Measurements from ENCODE around the gene BRINP3.

Gene BRINP3

DNA sequence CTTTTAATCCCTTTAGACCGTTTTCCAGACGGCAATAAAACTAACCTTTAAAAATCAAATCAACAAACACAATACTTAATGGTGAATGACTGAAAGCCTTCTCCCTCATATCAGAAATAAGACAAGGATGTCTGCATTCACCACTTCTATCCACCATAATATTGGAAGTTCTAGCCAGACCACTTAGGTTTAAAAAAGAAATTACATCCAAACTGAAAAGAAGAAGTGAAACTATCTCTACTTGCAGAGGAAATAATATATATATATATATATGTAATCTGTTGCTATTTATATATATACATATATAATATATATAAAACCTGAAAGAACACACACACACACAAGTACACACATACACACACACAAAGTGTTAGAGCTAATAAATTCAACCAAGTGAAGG is 100.4 kb downstream of the BRINP3 start:
- no peak overlapping the region for H3K4me3 ChIP-seq (ENCODE audit: low read depth, low read length)

DNA sequence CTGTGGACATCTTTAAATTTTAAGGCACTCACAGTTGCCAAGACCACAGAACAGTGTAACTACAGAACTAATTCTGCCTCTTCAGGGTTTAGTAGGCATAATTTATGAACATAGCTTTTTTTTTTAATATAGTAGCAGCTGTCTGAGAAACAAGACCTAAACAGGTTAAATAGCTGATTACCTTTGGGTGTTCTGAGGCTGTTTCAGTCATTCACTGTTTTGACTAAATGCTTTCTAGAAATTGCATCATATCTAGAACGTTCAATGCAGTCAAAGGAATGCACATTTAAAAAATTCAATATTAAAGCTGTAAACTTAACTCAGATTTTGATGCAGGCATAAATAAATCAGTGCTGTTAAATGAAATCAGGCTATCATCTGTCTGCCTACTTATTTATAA is 101.6 kb downstream of the BRINP3 start:
- H3K4me3 ChIP-seq (ENCODE audit: low read depth, low read length): no peak overlapping the region
- TF ChIP-seq, protein P1, sequence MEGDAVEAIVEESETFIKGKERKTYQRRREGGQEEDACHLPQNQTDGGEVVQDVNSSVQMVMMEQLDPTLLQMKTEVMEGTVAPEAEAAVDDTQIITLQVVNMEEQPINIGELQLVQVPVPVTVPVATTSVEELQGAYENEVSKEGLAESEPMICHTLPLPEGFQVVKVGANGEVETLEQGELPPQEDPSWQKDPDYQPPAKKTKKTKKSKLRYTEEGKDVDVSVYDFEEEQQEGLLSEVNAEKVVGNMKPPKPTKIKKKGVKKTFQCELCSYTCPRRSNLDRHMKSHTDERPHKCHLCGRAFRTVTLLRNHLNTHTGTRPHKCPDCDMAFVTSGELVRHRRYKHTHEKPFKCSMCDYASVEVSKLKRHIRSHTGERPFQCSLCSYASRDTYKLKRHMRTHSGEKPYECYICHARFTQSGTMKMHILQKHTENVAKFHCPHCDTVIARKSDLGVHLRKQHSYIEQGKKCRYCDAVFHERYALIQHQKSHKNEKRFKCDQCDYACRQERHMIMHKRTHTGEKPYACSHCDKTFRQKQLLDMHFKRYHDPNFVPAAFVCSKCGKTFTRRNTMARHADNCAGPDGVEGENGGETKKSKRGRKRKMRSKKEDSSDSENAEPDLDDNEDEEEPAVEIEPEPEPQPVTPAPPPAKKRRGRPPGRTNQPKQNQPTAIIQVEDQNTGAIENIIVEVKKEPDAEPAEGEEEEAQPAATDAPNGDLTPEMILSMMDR (IDR thresholded peaks at IDR 0.05; ENCODE audit: borderline replicate concordance, insufficient read depth, low read depth, low read length): no peak

More for the DNA sequence above, 100.4 kb downstream of the BRINP3 start:
- TF ChIP-seq, protein P1 (IDR thresholded peaks at IDR 0.05; ENCODE audit: borderline replicate concordance, insufficient read depth, low read depth, low read length): no peak

DNA sequence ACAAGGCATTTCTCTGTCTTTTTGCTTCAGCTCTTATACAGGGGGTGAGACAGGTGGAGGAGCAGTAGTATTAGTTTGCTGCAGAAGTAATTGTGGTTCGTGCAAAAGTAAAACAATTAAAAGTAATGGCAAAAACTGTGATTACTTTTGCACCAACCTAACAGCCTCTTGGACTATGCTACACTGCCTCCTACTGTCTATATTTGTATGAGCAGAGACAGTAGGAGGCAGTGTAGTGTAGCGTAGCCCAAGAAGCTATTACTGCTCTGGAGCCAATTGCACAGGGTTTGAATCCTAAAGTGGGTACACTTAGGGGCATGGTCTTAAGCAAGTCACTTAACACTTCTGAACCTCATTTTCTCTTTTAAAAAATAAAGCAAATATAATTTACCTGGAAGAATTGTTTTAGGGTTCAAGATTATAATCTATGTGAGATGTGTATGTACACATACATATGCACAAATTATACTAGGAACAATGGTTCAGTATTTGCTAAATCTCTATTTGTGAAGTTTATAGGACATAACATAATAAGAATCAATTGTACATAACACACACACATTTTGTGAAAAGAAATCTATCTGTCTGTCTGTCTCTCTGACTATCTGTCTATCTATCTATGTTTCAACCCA is 103.8 kb downstream of the BRINP3 start:
- H3K4me3 ChIP-seq (ENCODE audit: low read depth, low read length): no peak overlapping the region
- TF ChIP-seq, protein P1 (IDR thresholded peaks at IDR 0.05; ENCODE audit: borderline replicate concordance, insufficient read depth, low read depth, low read length): peak; percentile 60

DNA sequence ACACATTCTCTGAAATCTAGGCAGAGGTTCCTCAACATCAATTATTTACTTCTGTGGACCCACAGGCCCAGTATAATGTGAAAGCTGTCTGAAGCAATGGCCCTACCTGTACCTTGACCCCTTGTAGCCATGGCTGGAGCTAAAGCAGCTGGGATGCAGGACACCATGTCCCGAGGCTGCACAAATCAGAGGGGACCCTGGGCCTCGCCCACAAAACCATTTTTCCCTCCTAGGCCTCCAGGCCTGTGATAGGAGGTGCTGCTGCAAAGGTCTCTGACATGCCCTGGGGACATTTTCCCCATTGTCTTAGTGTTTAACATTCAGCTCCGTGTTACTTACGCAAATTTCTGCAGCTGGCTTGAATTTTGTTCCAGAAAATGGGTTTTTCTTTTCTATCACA is 110.5 kb downstream of the BRINP3 start:
- H3K4me3 ChIP-seq (ENCODE audit: low read depth, low read length): no peak overlapping the region
- TF ChIP-seq, protein P1 (IDR thresholded peaks at IDR 0.05; ENCODE audit: borderline replicate concordance, insufficient read depth, low read depth, low read length): no peak

DNA sequence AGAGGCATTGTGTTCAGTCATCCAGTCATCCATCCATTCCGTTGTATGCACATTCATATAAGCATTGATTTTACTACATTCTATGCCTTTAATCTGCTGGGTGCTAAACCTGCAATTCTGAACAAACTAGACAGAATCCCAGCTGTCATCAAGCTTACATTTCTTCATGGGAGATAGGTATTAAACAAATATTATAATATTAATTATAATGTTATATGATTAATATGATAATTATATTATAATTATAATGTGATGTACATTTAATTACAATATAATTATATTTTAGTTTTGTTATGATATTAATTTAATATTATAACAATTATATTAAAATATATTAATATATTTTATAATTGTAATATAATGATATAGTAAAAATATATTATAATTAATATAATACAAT is 112.4 kb downstream of the BRINP3 start:
- TF ChIP-seq, protein P1 (IDR thresholded peaks at IDR 0.05; ENCODE audit: borderline replicate concordance, insufficient read depth, low read depth, low read length): no peak

DNA sequence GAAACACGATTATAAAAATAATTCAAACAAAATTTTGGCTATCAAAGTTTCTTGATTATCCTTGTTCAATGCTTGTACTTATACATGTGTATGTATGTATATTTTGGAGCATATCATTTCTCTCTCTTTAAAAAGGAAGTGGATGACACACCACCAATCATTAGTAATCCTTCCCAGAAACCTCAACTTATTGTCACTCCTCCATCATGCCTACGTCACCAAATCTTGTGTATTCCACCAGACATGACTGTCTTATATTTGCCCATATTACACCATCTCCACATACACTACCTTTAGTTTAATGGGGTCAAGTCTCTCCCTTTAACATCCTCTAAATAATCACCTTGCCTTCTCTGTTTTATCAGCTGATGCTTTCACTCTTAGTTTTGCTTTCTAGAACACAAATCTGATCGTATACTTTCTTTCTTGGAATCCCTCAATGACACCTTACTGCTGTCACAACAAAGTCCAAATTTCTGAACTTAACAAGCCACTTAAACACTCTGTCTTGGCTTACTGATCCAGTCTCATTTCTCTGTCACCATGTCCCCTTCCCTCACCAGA is 124.0 kb downstream of the BRINP3 start:
- no peak overlapping the region for H3K4me3 ChIP-seq (ENCODE audit: low read depth, low read length)
- TF ChIP-seq, protein P1 (IDR thresholded peaks at IDR 0.05; ENCODE audit: borderline replicate concordance, insufficient read depth, low read depth, low read length): no peak

More for the DNA sequence above, 112.4 kb downstream of the BRINP3 start:
- H3K4me3 ChIP-seq (ENCODE audit: low read depth, low read length): no peak overlapping the region

DNA sequence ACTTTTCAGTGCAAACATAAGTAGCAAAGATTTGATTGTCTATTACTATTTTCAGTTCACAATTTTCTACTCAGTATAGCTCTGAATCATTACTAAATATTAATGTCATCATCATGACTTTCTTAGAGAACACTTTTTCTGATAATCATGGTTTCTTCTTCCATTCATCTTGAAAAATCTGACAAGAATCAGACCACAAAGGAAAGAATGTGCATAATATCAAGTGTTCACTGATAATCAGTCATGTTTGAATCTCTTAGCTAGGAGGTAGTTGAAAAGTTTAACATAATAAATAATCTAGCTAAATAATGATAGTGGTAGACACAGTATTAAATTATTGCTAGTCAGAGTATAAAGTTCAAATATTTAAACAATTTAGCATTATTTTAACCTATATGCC is 133.2 kb downstream of the BRINP3 start:
- no peak overlapping the region for H3K4me3 ChIP-seq (ENCODE audit: low read depth, low read length)
- TF ChIP-seq, protein P1 (IDR thresholded peaks at IDR 0.05; ENCODE audit: borderline replicate concordance, insufficient read depth, low read depth, low read length): no peak
